Endothelial cell of umbilical vein (primary cell): ENCODE measurements around the gene CIAO3. TPM values are rescaled to one million over a fixed set of nuclear protein-coding genes. Genes with fewer than 3 reads are reported as not detected.
"Not testable (repeated sequence)": the region's sequence is repeated elsewhere in the genome, so short reads cannot be mapped to it uniquely, and the experiment has no call there.

Experiments used
- BruUV-seq: library from RNA; stranded (reverse); fragments of 400-500 nt; replicated peaks from 2 replicates; lab custom pipeline; 2021; lab: Mats Ljungman, UMichigan
- CTCF ChIA-PET: fragments of 300-600, 350-600 bp; sonication (Branson Sonifier 250); formaldehyde crosslinking; loops from one replicate; lab custom pipeline; 2021; ENCODE audit warnings: antibody characterized with exemption, inconsistent platforms; lab: Charles Lee
- POLR2A ChIA-PET: fragments of 300-600, 350-600 bp; sonication (Branson Sonifier 250); formaldehyde crosslinking; loops from one replicate; lab custom pipeline; 2021; ENCODE audit warnings: antibody characterized with exemption, inconsistent platforms; lab: Charles Lee
- DNase-seq: peaks from one replicate; pipeline ENCODE4 v3.0.0-alpha.2; 2011; ENCODE audit warnings: low read depth, low spot score
- FAIRE-seq: peaks from 2 replicates; lab custom pipeline; 2011; peaks lifted over from hg19 to GRCh38; lab: Jason Lieb, UNC
- H2AFZ ChIP-seq: 2 replicates; pipeline ENCODE4 v1.6.0; 2012; ENCODE audit warnings: low read depth, low read length, control low read depth, inconsistent platforms
- H3K27ac ChIP-seq: 2 replicates; pipeline ENCODE4 v1.5.1; 2011; ENCODE audit warnings: low read depth, mild to moderate bottlenecking, control low read depth, low read length, moderate library complexity; ENCODE audit not compliant: insufficient read depth
- H3K27me3 ChIP-seq, 2 experiments: 2 replicates each; pipeline versions ENCODE4 v1.6.0 to v1.6.1; 2011; ENCODE audit warnings: low read length in 2 of 2, mixed read lengths in 1 of 2; ENCODE audit not compliant: control insufficient read depth in 2 of 2, insufficient read depth in 2 of 2
- H3K36me3 ChIP-seq, 2 experiments: 2 replicates in 1 of 2; 3 replicates in 1 of 2; pipeline ENCODE4 v1.5.1; 2011; ENCODE audit warnings: low read length in 2 of 2, mild to moderate bottlenecking in 1 of 2, moderate library complexity in 1 of 2; ENCODE audit not compliant: control insufficient read depth in 2 of 2, insufficient read depth in 2 of 2; ENCODE audit errors: extremely low read depth in 1 of 2
- H3K4me1 ChIP-seq: 3 replicates; pipeline ENCODE4 v1.5.1; 2011; ENCODE audit warnings: mild to moderate bottlenecking, low read length; ENCODE audit not compliant: control insufficient read depth, insufficient read depth; ENCODE audit errors: extremely low read depth
- H3K4me2 ChIP-seq: 2 replicates; pipeline ENCODE4 v1.6.1; 2011; ENCODE audit warnings: low read length, control low read depth, mixed read lengths; ENCODE audit not compliant: insufficient read depth
- H3K4me3 ChIP-seq, 3 experiments: fragments of 200-600 bp in 1 of 3; sonication (generic), shearing (Covaris generic) in 1 of 3; replicated peaks in 1 of 3; 2 replicates each; pipeline ENCODE4 v1.5.1; 2011 to 2016; ENCODE audit warnings: control low read depth in 3 of 3, low read length in 3 of 3, mild to moderate bottlenecking in 2 of 3, inconsistent platforms in 1 of 3, low read depth in 1 of 3, moderate library complexity in 1 of 3; ENCODE audit not compliant: insufficient read depth in 1 of 3
- H3K79me2 ChIP-seq: 2 replicates; pipeline ENCODE4 v1.6.0; 2012; ENCODE audit warnings: low read length, inconsistent platforms; ENCODE audit not compliant: control insufficient read depth, insufficient read depth
- H3K9ac ChIP-seq: replicated peaks from 2 replicates; pipeline ENCODE3; 2011; ENCODE audit warnings: low read length, control low read depth; ENCODE audit not compliant: insufficient read depth; ENCODE audit errors: extremely low read depth
- H3K9me1 ChIP-seq: replicated peaks from 3 replicates; pipeline ENCODE4 v1.6.0; 2011; ENCODE audit warnings: mild to moderate bottlenecking, low read length; ENCODE audit not compliant: control insufficient read depth, insufficient read depth; ENCODE audit errors: extremely low read depth
- H3K9me3 ChIP-seq: replicated peaks from 2 replicates; pipeline ENCODE4 v1.5.1; 2012; ENCODE audit warnings: low read length, inconsistent platforms; ENCODE audit not compliant: control insufficient read depth, insufficient read depth
- H4K20me1 ChIP-seq: replicated peaks from 2 replicates; pipeline ENCODE3; 2011; ENCODE audit warnings: mild to moderate bottlenecking, low read length; ENCODE audit not compliant: control insufficient read depth, insufficient read depth; ENCODE audit errors: extremely low read depth
- FOS ChIP-seq: IDR thresholded peaks from 2 replicates; pipeline ENCODE4 v1.6.1; 2011; ENCODE audit warnings: mild to moderate bottlenecking, low read length, moderate library complexity, borderline replicate concordance; ENCODE audit not compliant: insufficient read depth
- JUN ChIP-seq: IDR thresholded peaks from 2 replicates; pipeline ENCODE4 v1.6.1; 2011; ENCODE audit warnings: borderline replicate concordance, low read depth; ENCODE audit not compliant: insufficient read length, insufficient read depth
- MYC ChIP-seq: IDR thresholded peaks from one replicate; pipeline ENCODE4 v1.6.1; 2011; ENCODE audit warnings: mild to moderate bottlenecking, low read depth, low read length
- dilution Hi-C: fragments of 300-500 bp; cut with MboI; formaldehyde crosslinking; loops from one replicate; pipeline ENCODE4 v1.15.0; 2019; ENCODE audit warnings: low sequenced_read_pairs; ENCODE audit not compliant: extremely low pct_ligation_motif_present
- intact Hi-C: fragments of 100-400 bp; cut with micrococcal nuclease; formaldehyde crosslinking; loops from one replicate; pipeline ENCODE4 v1.10.0; 2022
- polyA plus RNA-seq, 4 experiments: library from polyadenylated mRNA; depleted of rRNA in 3 of 4; stranded (reverse) in 3 of 4; unstranded in 1 of 4; fragments of >200 nt; gene quantifications; 2 replicates each; pipeline versions ENCODE4 v1.2.1 to v1.2.3, GENCODE V29; 2011 to 2012; ENCODE audit warnings: missing spikeins in 1 of 4
- total RNA-seq: library from RNA; stranded (reverse); gene quantifications from 2 replicates; pipeline ENCODE4 v1.2.3, GENCODE V29; 2021

Gene CIAO3
- total and polyA plus RNA-seq, 2 donors (not counting 3 experiments of a cell fraction or from before 2014, with no cell fraction given): 23.1 to 33.8 TPM

- CTCF ChIA-PET: no interaction called here
- Histone ChIP-seq H2AFZ (no peak overlapping the region), H3K9ac (no peak overlapping the region), H3K27me3 (peaks cover 32 to 34% of the 10 kb centered on the region in 2 experiments), H3K36me3 (no peaks in the 10 kb centered on the region), H3K79me2 (no peaks in the 10 kb centered on the region), H3K9me1 (no peaks in the 10 kb centered on the region), H3K27ac (no peak overlapping the region), H3K4me3 (no peak overlapping the region), H3K9me3 (no peaks in the 10 kb centered on the region), H4K20me1 (no peaks in the 10 kb centered on the region), H3K4me1 (peaks cover 6% of the 10 kb centered on the region), H3K4me2 (no peak overlapping the region)
- POLR2A ChIA-PET: no interaction called here
- FAIRE-seq: no peak
- dilution Hi-C loops: no loop called here
- BruUV-seq: no TSS peak
- intact Hi-C loops: no loop called here
- TF ChIP-seq MYC (no peak), JUN (no peak), FOS (no peak)
- DNase-seq: no peak
These were observed 47.4 kb downstream of the CIAO3 start for GRCh38 chr16:693364-693763.

GRCh38 chr16:692356-693108, 48.3 kb downstream of the CIAO3 start:
- Histone ChIP-seq H3K27ac (no peak overlapping the region), H3K36me3 (peaks cover 0 to 3% of the 10 kb centered on the region in 2 experiments), H3K27me3 (peaks cover 32 to 34% of the 10 kb centered on the region in 2 experiments), H3K4me3 (no peak overlapping the region), H3K9me1 (no peaks in the 10 kb centered on the region), H3K4me2 (no peak overlapping the region), H4K20me1 (no peaks in the 10 kb centered on the region), H3K4me1 (peaks cover 6% of the 10 kb centered on the region), H2AFZ (no peak overlapping the region), H3K9me3 (no peaks in the 10 kb centered on the region), H3K79me2 (no peaks in the 10 kb centered on the region), H3K9ac (no peak overlapping the region)
- intact Hi-C loops (no loop called here), dilution Hi-C loops (no loop called here)
- CTCF ChIA-PET: no interaction called here
- FAIRE-seq: no peak
- no TSS peak for BruUV-seq
- DNase-seq: no peak
- TF ChIP-seq FOS: no peak
- no peak for TF ChIP-seq JUN
- POLR2A ChIA-PET: no interaction called here

- FAIRE-seq, H3K4me1 ChIP-seq, H3K4me3 ChIP-seq, H3K9ac ChIP-seq, H3K9me3 ChIP-seq, H4K20me1 ChIP-seq, intact Hi-C loops, H3K79me2 ChIP-seq, H3K27ac ChIP-seq, POLR2A ChIA-PET, H2AFZ ChIP-seq, H3K4me2 ChIP-seq, BruUV-seq, DNase-seq, H3K9me1 ChIP-seq, dilution Hi-C loops, H3K36me3 ChIP-seq: not testable (repeated sequence)
- H3K27me3 ChIP-seq: peaks cover 32 to 34% of the 10 kb centered on the region in 2 experiments
- CTCF ChIA-PET: interaction anchor here (1.6 kb wide), 1 partner anchor 29 kb away, joined by 6 read pairs; the partner anchor contains the start of gene ANTKMT
These were observed 49.6 kb downstream of the CIAO3 start for GRCh38 chr16:691242-691641.
